ENCODE results near the gene SLC22A13. TPM values are rescaled to one million over a fixed set of nuclear protein-coding genes. Genes with fewer than 3 reads are reported as not detected.

The SLC22A13 gene
- total and polyA plus RNA-seq, 4 donors = 0.08 to 0.64 (median 0.20) TPM; not detected in 1

DNA sequence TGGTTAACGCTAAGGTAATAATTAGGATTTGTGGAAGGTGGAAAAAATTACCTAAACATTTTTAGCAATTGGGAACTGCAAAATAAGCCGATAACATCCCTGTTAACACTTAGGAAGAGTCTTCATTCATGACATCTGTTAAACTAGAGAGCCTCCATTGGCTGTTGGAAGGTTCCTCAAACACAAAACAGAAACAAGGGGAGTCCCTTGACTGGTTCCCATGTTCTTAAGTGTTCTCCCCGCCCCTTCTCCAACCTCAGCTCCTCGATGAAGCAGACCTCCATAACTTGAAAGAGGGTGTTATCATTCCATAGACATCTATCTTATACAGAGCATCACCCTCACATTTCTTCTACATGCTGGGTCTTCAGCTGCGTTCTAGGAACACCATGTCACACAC, 2.5 kb downstream of the SLC22A13 start:
- H3K9me3 ChIP-seq (ENCODE audit: control insufficient read depth in 4 of 4, insufficient read depth in 3 of 4, low read length in 3 of 4) = no peaks in the 10 kb centered on the region
- no peak for ATAC-seq (ENCODE audit: insufficient read depth, low FRiP score)
- TF ChIP-seq, protein P1, sequence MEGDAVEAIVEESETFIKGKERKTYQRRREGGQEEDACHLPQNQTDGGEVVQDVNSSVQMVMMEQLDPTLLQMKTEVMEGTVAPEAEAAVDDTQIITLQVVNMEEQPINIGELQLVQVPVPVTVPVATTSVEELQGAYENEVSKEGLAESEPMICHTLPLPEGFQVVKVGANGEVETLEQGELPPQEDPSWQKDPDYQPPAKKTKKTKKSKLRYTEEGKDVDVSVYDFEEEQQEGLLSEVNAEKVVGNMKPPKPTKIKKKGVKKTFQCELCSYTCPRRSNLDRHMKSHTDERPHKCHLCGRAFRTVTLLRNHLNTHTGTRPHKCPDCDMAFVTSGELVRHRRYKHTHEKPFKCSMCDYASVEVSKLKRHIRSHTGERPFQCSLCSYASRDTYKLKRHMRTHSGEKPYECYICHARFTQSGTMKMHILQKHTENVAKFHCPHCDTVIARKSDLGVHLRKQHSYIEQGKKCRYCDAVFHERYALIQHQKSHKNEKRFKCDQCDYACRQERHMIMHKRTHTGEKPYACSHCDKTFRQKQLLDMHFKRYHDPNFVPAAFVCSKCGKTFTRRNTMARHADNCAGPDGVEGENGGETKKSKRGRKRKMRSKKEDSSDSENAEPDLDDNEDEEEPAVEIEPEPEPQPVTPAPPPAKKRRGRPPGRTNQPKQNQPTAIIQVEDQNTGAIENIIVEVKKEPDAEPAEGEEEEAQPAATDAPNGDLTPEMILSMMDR (IDR thresholded peaks at IDR 0.05; ENCODE audit: control extremely low read depth, extremely low read depth) = no peak
- no peaks in the 10 kb centered on the region for H3K36me3 ChIP-seq (ENCODE audit: control insufficient read depth in 4 of 4, insufficient read depth in 4 of 4, low read length in 4 of 4)
- no peak overlapping the region for H3K27ac ChIP-seq (ENCODE audit: low read depth in 1 of 2, low read length in 1 of 2)
- peaks cover 0 to 6% (median 0%) of the 10 kb centered on the region in 5 donors for H3K4me1 ChIP-seq (ENCODE audit: control insufficient read depth in 5 of 5, insufficient read depth in 5 of 5, low read length in 5 of 5)
- 34 to 60% methylated on average over 5 of the region's 5 CpGs for WGBS, 2 donors
- H3K27me3 ChIP-seq (ENCODE audit: control insufficient read depth in 3 of 3, insufficient read depth in 3 of 3, low read length in 2 of 3) = no peaks in the 10 kb centered on the region
- H3K4me3 ChIP-seq = no peak overlapping the region
- no peak for DNase-seq
- no peak overlapping the region for H3K9ac ChIP-seq (ENCODE audit: insufficient read depth in 1 of 2, low read length in 2 of 2)

DNA sequence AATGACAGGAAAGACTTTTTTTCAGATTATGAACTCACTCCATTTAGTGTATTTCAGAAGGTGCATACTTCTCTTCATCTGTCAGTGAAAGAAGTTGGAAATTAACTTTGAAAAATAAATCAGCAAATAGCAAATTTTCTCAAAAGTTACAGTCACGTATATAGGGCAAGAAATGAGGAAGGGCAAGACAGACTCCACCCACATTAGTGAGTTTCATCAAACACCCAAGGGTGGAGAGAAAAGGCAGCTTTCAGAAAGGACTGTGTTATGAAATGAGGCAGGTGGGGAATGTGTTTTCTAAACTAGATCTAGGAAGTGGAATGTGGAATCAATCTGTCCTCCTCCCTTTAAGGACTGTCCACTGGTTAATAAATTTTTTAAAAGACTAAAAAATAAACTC, 2.9 kb downstream of the SLC22A13 start:
- DNase-seq (no peak), ATAC-seq (ENCODE audit: insufficient read depth, low FRiP score) (no peak)
- no peaks in the 10 kb centered on the region for H3K27me3 ChIP-seq (ENCODE audit: control insufficient read depth in 3 of 3, insufficient read depth in 3 of 3, low read length in 2 of 3)
- H3K36me3 ChIP-seq (ENCODE audit: control insufficient read depth in 4 of 4, insufficient read depth in 4 of 4, low read length in 4 of 4) = no peaks in the 10 kb centered on the region
- no peak overlapping the region for H3K27ac ChIP-seq (ENCODE audit: low read depth in 1 of 2, low read length in 1 of 2)
- H3K4me1 ChIP-seq (ENCODE audit: control insufficient read depth in 5 of 5, insufficient read depth in 5 of 5, low read length in 5 of 5) = peaks cover 0 to 6% (median 0%) of the 10 kb centered on the region in 5 donors
- TF ChIP-seq, protein P1 (IDR thresholded peaks at IDR 0.05; ENCODE audit: control extremely low read depth, extremely low read depth) = no peak
- H3K9ac ChIP-seq (ENCODE audit: insufficient read depth in 1 of 2, low read length in 2 of 2) = no peak overlapping the region
- H3K9me3 ChIP-seq (ENCODE audit: control insufficient read depth in 4 of 4, insufficient read depth in 3 of 4, low read length in 3 of 4) = no peaks in the 10 kb centered on the region
- no peak overlapping the region for H3K4me3 ChIP-seq
- 32 to 61% methylated on average over 1 of the region's 1 CpG for WGBS, 2 donors

DNA sequence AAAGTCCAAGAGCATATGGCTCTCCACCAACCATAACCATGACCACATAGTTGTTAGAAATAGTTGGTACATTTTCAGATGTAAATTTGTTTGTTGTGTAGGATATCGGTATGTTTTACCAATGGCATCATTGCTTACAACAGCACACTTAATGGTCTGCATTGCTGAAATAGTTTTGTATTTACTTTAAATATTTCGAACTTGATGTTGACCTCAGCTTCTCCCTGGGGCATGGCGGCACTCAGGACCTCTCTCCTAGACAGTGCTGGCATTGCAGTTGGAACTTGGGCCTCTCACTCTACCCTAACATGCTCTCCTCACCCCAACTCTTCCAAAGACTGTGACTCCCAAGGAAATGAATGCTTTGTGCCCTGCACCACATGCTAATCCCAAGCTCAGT, 5.0 kb downstream of the SLC22A13 start:
- Histone ChIP-seq H3K36me3 (ENCODE audit: control insufficient read depth in 4 of 4, insufficient read depth in 4 of 4, low read length in 4 of 4) (peaks cover 0 to 6% (median 0%) of the 10 kb centered on the region in 4 donors), H3K27ac (ENCODE audit: low read depth in 1 of 2, low read length in 1 of 2) (no peak overlapping the region), H3K9ac (ENCODE audit: insufficient read depth in 1 of 2, low read length in 2 of 2) (no peak overlapping the region), H3K27me3 (ENCODE audit: control insufficient read depth in 3 of 3, insufficient read depth in 3 of 3, low read length in 2 of 3) (no peaks in the 10 kb centered on the region), H3K4me3 (no peak overlapping the region), H3K9me3 (ENCODE audit: control insufficient read depth in 4 of 4, insufficient read depth in 3 of 4, low read length in 3 of 4) (no peaks in the 10 kb centered on the region), H3K4me1 (ENCODE audit: control insufficient read depth in 5 of 5, insufficient read depth in 5 of 5, low read length in 5 of 5) (peaks cover 0 to 5% (median 0%) of the 10 kb centered on the region in 5 donors)
- ATAC-seq (ENCODE audit: insufficient read depth, low FRiP score) = no peak
- 87 to 94% methylated on average over 3 of the region's 3 CpGs for WGBS, 2 donors
- no peak for DNase-seq
- TF ChIP-seq, protein P1 (IDR thresholded peaks at IDR 0.05; ENCODE audit: control extremely low read depth, extremely low read depth) = no peak

DNA sequence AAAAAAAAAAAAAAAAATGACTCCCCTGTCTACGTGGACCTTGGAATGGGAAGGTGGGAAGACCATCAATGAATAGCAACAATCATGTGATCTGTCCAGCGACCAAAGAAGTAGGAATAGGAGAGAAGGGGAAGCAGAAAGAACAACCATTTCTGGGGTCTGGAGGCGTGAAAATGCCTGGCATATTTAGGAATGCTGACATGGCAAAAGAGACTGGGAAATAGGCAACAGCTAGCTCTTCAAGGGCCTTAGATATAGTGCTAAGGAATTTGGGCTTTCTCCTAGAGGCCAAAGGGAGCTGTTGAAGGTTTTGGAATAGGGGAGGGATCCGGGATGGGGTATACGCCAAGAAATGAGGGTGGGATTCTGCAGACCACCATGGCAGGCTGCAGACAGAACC, 5.9 kb downstream of the SLC22A13 start:
- Histone ChIP-seq H3K27ac (ENCODE audit: low read depth in 1 of 2, low read length in 1 of 2) (no peak overlapping the region), H3K36me3 (ENCODE audit: control insufficient read depth in 4 of 4, insufficient read depth in 4 of 4, low read length in 4 of 4) (peaks cover 0 to 7% (median 0%) of the 10 kb centered on the region in 4 donors), H3K9me3 (ENCODE audit: control insufficient read depth in 4 of 4, insufficient read depth in 3 of 4, low read length in 3 of 4) (no peaks in the 10 kb centered on the region), H3K4me1 (ENCODE audit: control insufficient read depth in 5 of 5, insufficient read depth in 5 of 5, low read length in 5 of 5) (peaks cover 0 to 5% (median 0%) of the 10 kb centered on the region in 5 donors), H3K27me3 (ENCODE audit: control insufficient read depth in 3 of 3, insufficient read depth in 3 of 3, low read length in 2 of 3) (no peaks in the 10 kb centered on the region), H3K9ac (ENCODE audit: insufficient read depth in 1 of 2, low read length in 2 of 2) (no peak overlapping the region), H3K4me3 (no peak overlapping the region)
- DNase-seq (no peak), ATAC-seq (ENCODE audit: insufficient read depth, low FRiP score) (no peak)
- TF ChIP-seq, protein P1 (IDR thresholded peaks at IDR 0.05; ENCODE audit: control extremely low read depth, extremely low read depth) = no peak
- WGBS, 2 donors = 96 to 97% methylated on average over 5 of the region's 5 CpGs
